ENCODE data around the gene INTS4. TPM values are rescaled to one million over a fixed set of nuclear protein-coding genes. Genes with fewer than 3 reads are reported as not detected.
"Not testable (repeated sequence)": the region's sequence is repeated elsewhere in the genome, so short reads cannot be mapped to it uniquely, and the experiment has no call there.

Gene INTS4
- total RNA-seq, 2 donors from 2014 or later: 50.4 to 52.3 TPM

GRCh38 chr11:78014937-78015520, 20.6 kb upstream of the INTS4 start:
- not testable (repeated sequence) for H3K9me3 Mint-ChIP-seq; H3K4me3 Mint-ChIP-seq; H3K36me3 Mint-ChIP-seq (ENCODE audit: insufficient read depth in 2 of 2); ATAC-seq (replicated peaks in 1 of 2); H3K27ac Mint-ChIP-seq; DNase-seq; H3K4me1 Mint-ChIP-seq (ENCODE audit: low read depth); H3K27me3 Mint-ChIP-seq (ENCODE audit: low read depth)

- no peaks in the 10 kb centered on the region for H3K36me3 Mint-ChIP-seq (ENCODE audit: insufficient read depth in 2 of 2)
These were observed 16.8 kb upstream of the INTS4 start for GRCh38 chr11:78011301-78011700.

GRCh38 chr11:78010755-78011154, 16.3 kb upstream of the INTS4 start:
- ATAC-seq (replicated peaks in 1 of 2): no peak

More at GRCh38 chr11:78011301-78011700, 16.8 kb upstream of the INTS4 start:
- H3K27me3 Mint-ChIP-seq (ENCODE audit: low read depth): no peaks in the 10 kb centered on the region
- no peak overlapping the region for H3K27ac Mint-ChIP-seq
- no peak for DNase-seq
- ATAC-seq (replicated peaks in 1 of 2): no peak
- H3K4me1 Mint-ChIP-seq (ENCODE audit: low read depth): no peaks in the 10 kb centered on the region
- no peaks in the 10 kb centered on the region for H3K9me3 Mint-ChIP-seq
- no peak overlapping the region for H3K4me3 Mint-ChIP-seq

GRCh38 chr11:78010304-78010703, 15.8 kb upstream of the INTS4 start:
- ATAC-seq (replicated peaks in 1 of 2) (no peak), DNase-seq (no peak)
- Mint-ChIP-seq H3K27ac (no peak overlapping the region), H3K4me3 (no peak overlapping the region), H3K36me3 (ENCODE audit: insufficient read depth in 2 of 2) (no peaks in the 10 kb centered on the region), H3K4me1 (ENCODE audit: low read depth) (no peaks in the 10 kb centered on the region), H3K27me3 (ENCODE audit: low read depth) (no peaks in the 10 kb centered on the region), H3K9me3 (no peaks in the 10 kb centered on the region)

More at GRCh38 chr11:78010755-78011154, 16.3 kb upstream of the INTS4 start:
- Mint-ChIP-seq H3K4me1 (ENCODE audit: low read depth) (no peaks in the 10 kb centered on the region), H3K4me3 (no peak overlapping the region), H3K9me3 (no peaks in the 10 kb centered on the region), H3K27me3 (ENCODE audit: low read depth) (no peaks in the 10 kb centered on the region), H3K36me3 (ENCODE audit: insufficient read depth in 2 of 2) (no peaks in the 10 kb centered on the region), H3K27ac (no peak overlapping the region)
- DNase-seq: no peak

GRCh38 chr11:78009062-78009461, 14.6 kb upstream of the INTS4 start:
- Mint-ChIP-seq H3K27ac (no peak overlapping the region), H3K27me3 (ENCODE audit: low read depth) (no peaks in the 10 kb centered on the region), H3K36me3 (ENCODE audit: insufficient read depth in 2 of 2) (no peaks in the 10 kb centered on the region), H3K9me3 (no peaks in the 10 kb centered on the region), H3K4me1 (ENCODE audit: low read depth) (no peaks in the 10 kb centered on the region), H3K4me3 (no peak overlapping the region)
- DNase-seq (no peak), ATAC-seq (replicated peaks in 1 of 2) (no peak)

- DNase-seq (peak; percentile 35 to 36), ATAC-seq (replicated peaks in 1 of 2) (peak; percentile 81 to 84)
- no peak overlapping the region for H3K27ac Mint-ChIP-seq
- no peak overlapping the region for H3K4me3 Mint-ChIP-seq
- no peaks in the 10 kb centered on the region for H3K36me3 Mint-ChIP-seq (ENCODE audit: insufficient read depth in 2 of 2)
- H3K9me3 Mint-ChIP-seq: no peaks in the 10 kb centered on the region
- H3K4me1 Mint-ChIP-seq (ENCODE audit: low read depth): peaks cover 14% of the 10 kb centered on the region
- peaks cover 8% of the 10 kb centered on the region for H3K27me3 Mint-ChIP-seq (ENCODE audit: low read depth)
These were observed 5.7 kb upstream of the INTS4 start for GRCh38 chr11:78000193-78000592.

GRCh38 chr11:77999446-78000030, 5.1 kb upstream of the INTS4 start:
- peaks cover 17% of the 10 kb centered on the region for H3K4me1 Mint-ChIP-seq (ENCODE audit: low read depth)
- H3K36me3 Mint-ChIP-seq (ENCODE audit: insufficient read depth in 2 of 2): no peaks in the 10 kb centered on the region
- H3K27me3 Mint-ChIP-seq (ENCODE audit: low read depth): peaks cover 8% of the 10 kb centered on the region
- ATAC-seq (replicated peaks in 1 of 2) (no peak), DNase-seq (no peak)
- no peak overlapping the region for H3K4me3 Mint-ChIP-seq
- no peaks in the 10 kb centered on the region for H3K9me3 Mint-ChIP-seq
- no peak overlapping the region for H3K27ac Mint-ChIP-seq

- DNase-seq: peak in 1 of 2 donors; percentile 8
- H3K36me3 Mint-ChIP-seq (ENCODE audit: insufficient read depth in 2 of 2): no peaks in the 10 kb centered on the region
- peak overlapping the region; percentile 95 for H3K27ac Mint-ChIP-seq
- no peak for ATAC-seq (replicated peaks in 1 of 2)
- no peaks in the 10 kb centered on the region for H3K27me3 Mint-ChIP-seq (ENCODE audit: low read depth)
- H3K4me1 Mint-ChIP-seq (ENCODE audit: low read depth): peaks cover 36% of the 10 kb centered on the region
- H3K9me3 Mint-ChIP-seq: no peaks in the 10 kb centered on the region
- peak overlapping the region; percentile 90 to 94 for H3K4me3 Mint-ChIP-seq
These were observed 566 bp downstream of the INTS4 start for GRCh38 chr11:77993902-77994301.

- ATAC-seq (replicated peaks in 1 of 2) (no peak), DNase-seq (no peak)
- Mint-ChIP-seq H3K4me3 (no peak overlapping the region), H3K27ac (no peak overlapping the region), H3K9me3 (no peaks in the 10 kb centered on the region), H3K27me3 (ENCODE audit: low read depth) (no peaks in the 10 kb centered on the region), H3K4me1 (ENCODE audit: low read depth) (peaks cover 38% of the 10 kb centered on the region), H3K36me3 (ENCODE audit: insufficient read depth in 2 of 2) (peaks cover 2 to 10% of the 10 kb centered on the region in 2 donors)
These were observed 3.5 kb downstream of the INTS4 start for GRCh38 chr11:77990981-77991380.

- not testable (repeated sequence) for DNase-seq; H3K27ac Mint-ChIP-seq; H3K4me3 Mint-ChIP-seq; ATAC-seq (replicated peaks in 1 of 2); H3K9me3 Mint-ChIP-seq; H3K27me3 Mint-ChIP-seq (ENCODE audit: low read depth)
- peaks cover 8 to 19% of the 10 kb centered on the region in 2 donors for H3K36me3 Mint-ChIP-seq (ENCODE audit: insufficient read depth in 2 of 2)
- peaks cover 24% of the 10 kb centered on the region for H3K4me1 Mint-ChIP-seq (ENCODE audit: low read depth)
These were observed 8.0 kb downstream of the INTS4 start for GRCh38 chr11:77986456-77986855.

GRCh38 chr11:77981346-77981947, 13.0 kb downstream of the INTS4 start:
- Mint-ChIP-seq H3K4me3 (no peak overlapping the region), H3K36me3 (ENCODE audit: insufficient read depth in 2 of 2) (peaks cover 8 to 21% of the 10 kb centered on the region in 2 donors), H3K27ac (no peak overlapping the region), H3K9me3 (no peaks in the 10 kb centered on the region), H3K27me3 (ENCODE audit: low read depth) (no peaks in the 10 kb centered on the region), H3K4me1 (ENCODE audit: low read depth) (peaks cover 23% of the 10 kb centered on the region)
- ATAC-seq (replicated peaks in 1 of 2) (no peak), DNase-seq (no peak)

- no peaks in the 10 kb centered on the region for H3K27me3 Mint-ChIP-seq (ENCODE audit: low read depth)
- no peaks in the 10 kb centered on the region for H3K4me1 Mint-ChIP-seq (ENCODE audit: low read depth)
- DNase-seq (no peak), ATAC-seq (replicated peaks in 1 of 2) (no peak)
- peaks cover 1% of the 10 kb centered on the region in 2 donors for H3K36me3 Mint-ChIP-seq (ENCODE audit: insufficient read depth in 2 of 2)
- no peaks in the 10 kb centered on the region for H3K9me3 Mint-ChIP-seq
- no peak overlapping the region for H3K4me3 Mint-ChIP-seq
- H3K27ac Mint-ChIP-seq: no peak overlapping the region
These were observed 26.1 kb downstream of the INTS4 start for GRCh38 chr11:77968337-77968736.

- no peaks in the 10 kb centered on the region for H3K4me1 Mint-ChIP-seq (ENCODE audit: low read depth)
- H3K36me3 Mint-ChIP-seq (ENCODE audit: insufficient read depth in 2 of 2): peaks cover 1% of the 10 kb centered on the region in 2 donors
- no peak overlapping the region for H3K4me3 Mint-ChIP-seq
These were observed 26.7 kb downstream of the INTS4 start for GRCh38 chr11:77967753-77968152.

More at GRCh38 chr11:77967753-77968152, 26.7 kb downstream of the INTS4 start:
- no peak for DNase-seq
- no peak overlapping the region for H3K27ac Mint-ChIP-seq
- H3K9me3 Mint-ChIP-seq: no peaks in the 10 kb centered on the region
- ATAC-seq (replicated peaks in 1 of 2): no peak
- no peaks in the 10 kb centered on the region for H3K27me3 Mint-ChIP-seq (ENCODE audit: low read depth)

All from activated T-cell treated with anti-CD3 and anti-CD28 coated beads, Interleukin-2, amount 50 U/mL, for 72 hours (primary cell).